Ovary (tissue), 9 donors: ENCODE data around the gene CHAMP1. TPM values are rescaled to one million over a fixed set of nuclear protein-coding genes. Genes with fewer than 3 reads are reported as not detected.

Source experiments
- DNase-seq, 5 donors: peaks; one replicate each; pipeline ENCODE4 v3.0.0-alpha.2; 2019 to 2020
- H3K27ac ChIP-seq, 2 donors: fragments of 200-600 bp; one replicate each; pipeline versions ENCODE4 v1.5.1 to v1.8.0; 2019 to 2022
- H3K27me3 ChIP-seq: fragments of 200-600 bp; one replicate; pipeline ENCODE4 v1.8.0; 2022
- H3K36me3 ChIP-seq: fragments of 200-600 bp; sonication (generic); one replicate; pipeline ENCODE4 v1.5.1; 2019
- H3K4me1 ChIP-seq: one replicate; pipeline ENCODE4 v1.8.1; 2013; ENCODE audit warnings: mild to moderate bottlenecking, moderate library complexity; ENCODE audit not compliant: insufficient read depth
- H3K4me3 ChIP-seq: fragments of 200-600 bp; sonication (generic); one replicate; pipeline ENCODE4 v1.5.1; 2017
- H3K9me3 ChIP-seq, 2 donors: fragments of 200-600 bp in 1 of 2; sonication (generic) in 1 of 2; one replicate each; pipeline versions ENCODE4 v1.5.1 to v1.8.1; 2013 to 2019; ENCODE audit warnings: mild to moderate bottlenecking in 1 of 2, moderate library complexity in 1 of 2
- EP300 ChIP-seq: sonication (generic); formaldehyde crosslinking; IDR thresholded peaks from one replicate; pipeline ENCODE4 v1.6.1; 2017; ENCODE audit warnings: antibody characterized with exemption
- POLR2A ChIP-seq: fragments of 450-650 bp; IDR thresholded peaks from one replicate; pipeline ENCODE4 v1.6.1; 2017; ENCODE audit warnings: antibody characterized with exemption, mild to moderate bottlenecking, moderate library complexity
- WGBS, 3 donors: extraction: QIAGEN DNeasy Blood & Tissue Kit in 1 of 3; methylation state at CpG; one replicate each; pipeline versions ENCODE4 v1.1.5 to v1.1.7; 2013 to 2017; 5-methylcytosine and 5-hydroxymethylcytosine counted together
- intact Hi-C, 4 donors: fragments of 100-400 bp; cut with DNase I; formaldehyde crosslinking; loops; one replicate each; pipeline versions ENCODE4 v1.11.0 to v1.15.1; 2022 to 2023
- polyA plus RNA-seq, 2 donors: library from polyadenylated mRNA; stranded (reverse); fragments of 200-250 nt in 1 of 2; fragments of 350-450 nt in 1 of 2; fragmentation: Illumina TruSeq in 1 of 2; extraction: RNeasy Lipid Tissue Mini Kit (QIAGEN cat#74804) in 1 of 2; gene quantifications; one replicate each; pipeline ENCODE4 v1.2.3, GENCODE V29; 2013 to 2014
- total RNA-seq, 7 donors: library from RNA; depleted of rRNA in 2 of 7; stranded (reverse); fragments of >200 nt in 2 of 7; fragmentation: NEBNext Ultra II Directional in 3 of 7; extraction: Animal tissue kit (Norgen Biotek cat#: 25700) in 3 of 7; gene quantifications; one replicate each; pipeline versions ENCODE4 v1.1.0 to v1.2.4, GENCODE V29; 2016 to 2023
- TF ChIP-seq, protein P1 (sequence below), 3 donors: fragments of 450-650 bp in 2 of 3; fragments of 200-600 bp in 1 of 3; IDR thresholded peaks; one replicate each; pipeline versions ENCODE4 v1.5.1 to v1.8.0; 2016 to 2022; ENCODE audit warnings: antibody characterized with exemption in 3 of 3, mild to moderate bottlenecking in 1 of 3
- donor health status: DM: no; HTN: no; CAD: no; lungs with moderate emphysema.
- donor health status: DM: no; HTN: no; CAD: no.
- donor health status: Bipolar disorder and iron deficiency.
- donor health status: DM: yes; HTN: yes; CAD: no.
- donor health status: DM: no; HTN: no; CAD: no.
- donor health status: DM: yes; HTN: yes; CAD: no.

CHAMP1 gene
- total and polyA plus RNA-seq, 9 donors: 7.2 to 34.4 (median 17.9) TPM

DNA sequence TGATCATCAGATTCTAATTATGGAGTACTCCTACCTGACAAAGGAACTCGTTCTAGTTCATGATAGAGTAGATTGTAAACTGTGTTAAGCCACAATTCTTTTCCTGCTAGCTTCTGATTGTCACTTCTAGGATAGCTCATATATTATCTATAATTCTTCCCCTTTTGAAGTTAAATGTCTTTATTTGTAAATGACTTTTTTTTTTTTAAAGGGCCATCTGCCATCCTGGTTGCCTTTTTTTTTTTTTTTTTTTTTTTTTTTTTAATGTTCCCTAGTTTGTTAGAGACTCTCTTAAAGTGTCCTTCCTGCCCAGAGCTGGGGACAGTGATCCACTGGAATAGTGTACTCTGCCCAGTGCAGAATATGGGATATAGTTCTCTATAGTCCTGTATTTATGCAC is 4.3 kb downstream of the CHAMP1 start:
- no peak for DNase-seq
- H3K36me3 ChIP-seq: no peaks in the 10 kb centered on the region
- WGBS, 3 donors: 44 to 69% (median 47%) methylated on average over 1 of the region's 1 CpG
- H3K27me3 ChIP-seq: no peaks in the 10 kb centered on the region
- no peak overlapping the region for H3K27ac ChIP-seq
- no peaks in the 10 kb centered on the region for H3K9me3 ChIP-seq
- TF ChIP-seq, protein P1, sequence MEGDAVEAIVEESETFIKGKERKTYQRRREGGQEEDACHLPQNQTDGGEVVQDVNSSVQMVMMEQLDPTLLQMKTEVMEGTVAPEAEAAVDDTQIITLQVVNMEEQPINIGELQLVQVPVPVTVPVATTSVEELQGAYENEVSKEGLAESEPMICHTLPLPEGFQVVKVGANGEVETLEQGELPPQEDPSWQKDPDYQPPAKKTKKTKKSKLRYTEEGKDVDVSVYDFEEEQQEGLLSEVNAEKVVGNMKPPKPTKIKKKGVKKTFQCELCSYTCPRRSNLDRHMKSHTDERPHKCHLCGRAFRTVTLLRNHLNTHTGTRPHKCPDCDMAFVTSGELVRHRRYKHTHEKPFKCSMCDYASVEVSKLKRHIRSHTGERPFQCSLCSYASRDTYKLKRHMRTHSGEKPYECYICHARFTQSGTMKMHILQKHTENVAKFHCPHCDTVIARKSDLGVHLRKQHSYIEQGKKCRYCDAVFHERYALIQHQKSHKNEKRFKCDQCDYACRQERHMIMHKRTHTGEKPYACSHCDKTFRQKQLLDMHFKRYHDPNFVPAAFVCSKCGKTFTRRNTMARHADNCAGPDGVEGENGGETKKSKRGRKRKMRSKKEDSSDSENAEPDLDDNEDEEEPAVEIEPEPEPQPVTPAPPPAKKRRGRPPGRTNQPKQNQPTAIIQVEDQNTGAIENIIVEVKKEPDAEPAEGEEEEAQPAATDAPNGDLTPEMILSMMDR (IDR thresholded peaks at IDR 0.05): no peak
- no peak for TF ChIP-seq POLR2A
- TF ChIP-seq EP300: no peak
- intact Hi-C loops: no loop called here
- no peak overlapping the region for H3K4me3 ChIP-seq
- peaks cover 7% of the 10 kb centered on the region for H3K4me1 ChIP-seq

DNA sequence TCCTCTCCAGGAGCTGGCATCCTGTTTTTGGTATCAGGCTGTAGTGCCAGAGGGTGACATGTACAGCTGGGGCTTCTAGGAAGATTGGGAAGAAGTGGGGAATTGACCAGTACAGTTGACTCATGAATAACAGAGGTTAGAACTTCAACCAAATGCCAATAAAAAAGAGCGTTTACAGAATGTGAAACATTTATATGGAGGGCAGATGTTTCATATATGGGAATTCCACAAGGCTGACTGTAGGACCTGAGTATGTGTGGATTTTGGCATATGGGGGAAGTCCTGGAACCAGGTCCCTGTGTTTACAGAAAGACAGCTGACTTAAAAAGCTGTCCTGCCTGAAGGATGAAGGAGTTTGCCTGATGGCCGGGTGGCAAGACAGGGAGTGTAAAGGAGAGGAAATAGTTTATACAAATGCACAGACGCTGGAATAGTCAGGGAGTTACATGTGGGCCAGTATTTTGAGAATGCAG is 5.2 kb downstream of the CHAMP1 start:
- 60 to 73% (median 64%) methylated on average over 3 of the region's 3 CpGs for WGBS, 3 donors
- Histone ChIP-seq H3K4me3 (no peak overlapping the region), H3K4me1 (peaks cover 7% of the 10 kb centered on the region), H3K9me3 (no peaks in the 10 kb centered on the region), H3K27ac (no peak overlapping the region), H3K27me3 (no peaks in the 10 kb centered on the region), H3K36me3 (no peaks in the 10 kb centered on the region)
- TF ChIP-seq, protein P1 (IDR thresholded peaks at IDR 0.05): no peak
- no peak for TF ChIP-seq POLR2A
- TF ChIP-seq EP300: no peak
- intact Hi-C loops: no loop called here
- DNase-seq: no peak

DNA sequence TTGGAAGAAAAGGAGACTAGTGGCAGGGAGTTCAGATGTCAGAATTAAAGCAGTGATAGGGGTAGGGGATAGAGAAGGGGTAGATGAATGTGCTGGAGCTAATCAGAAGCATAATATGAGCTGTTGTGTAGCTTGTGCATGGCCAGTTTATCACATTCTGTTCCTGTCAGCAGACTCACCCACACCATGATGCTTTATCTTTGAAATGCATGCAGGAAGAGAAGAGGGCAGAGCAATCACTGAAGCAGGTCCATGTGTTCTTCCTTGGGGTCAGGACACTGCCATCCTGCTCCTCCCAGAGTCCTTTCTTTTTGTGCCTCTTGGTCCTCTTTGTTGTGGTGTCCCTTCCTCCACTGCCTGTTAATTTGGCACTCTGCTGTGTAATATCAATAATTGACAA is 5.8 kb downstream of the CHAMP1 start:
- no peaks in the 10 kb centered on the region for H3K36me3 ChIP-seq
- no peak for DNase-seq
- intact Hi-C loops: no loop called here
- TF ChIP-seq POLR2A (no peak), EP300 (no peak)
- TF ChIP-seq, protein P1 (IDR thresholded peaks at IDR 0.05): no peak
- H3K4me1 ChIP-seq: peaks cover 7% of the 10 kb centered on the region
- H3K27ac ChIP-seq: no peak overlapping the region
- no peaks in the 10 kb centered on the region for H3K9me3 ChIP-seq
- no peak overlapping the region for H3K4me3 ChIP-seq
- no peaks in the 10 kb centered on the region for H3K27me3 ChIP-seq

DNA sequence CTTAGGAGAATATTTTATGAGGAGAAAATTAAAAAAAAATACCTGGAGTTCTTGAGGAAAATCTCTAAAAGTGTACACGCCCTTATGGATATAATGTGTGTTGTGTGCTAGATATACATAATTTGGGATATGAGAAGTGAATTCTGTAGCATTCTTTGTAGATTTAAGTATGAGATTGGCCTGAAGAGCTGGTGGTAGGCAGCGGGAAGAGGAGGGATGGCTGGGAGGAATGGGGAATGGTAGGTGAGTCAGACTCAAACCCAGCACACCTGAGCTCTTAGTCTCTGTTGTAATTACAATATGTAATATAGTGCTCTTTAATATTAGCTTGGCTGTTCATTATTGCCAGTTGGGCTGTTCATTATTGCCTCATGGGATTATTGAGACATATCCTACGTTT is 7.0 kb downstream of the CHAMP1 start:
- Histone ChIP-seq H3K4me3 (no peak overlapping the region), H3K4me1 (peaks cover 4% of the 10 kb centered on the region), H3K9me3 (no peaks in the 10 kb centered on the region), H3K36me3 (no peaks in the 10 kb centered on the region), H3K27me3 (no peaks in the 10 kb centered on the region), H3K27ac (no peak overlapping the region)
- WGBS, 3 donors: 96 to 97% (median 96%) methylated on average over 3 of the region's 3 CpGs
- DNase-seq: no peak
- intact Hi-C loops: no loop called here
- TF ChIP-seq EP300: no peak
- TF ChIP-seq, protein P1 (IDR thresholded peaks at IDR 0.05): no peak
- no peak for TF ChIP-seq POLR2A

DNA sequence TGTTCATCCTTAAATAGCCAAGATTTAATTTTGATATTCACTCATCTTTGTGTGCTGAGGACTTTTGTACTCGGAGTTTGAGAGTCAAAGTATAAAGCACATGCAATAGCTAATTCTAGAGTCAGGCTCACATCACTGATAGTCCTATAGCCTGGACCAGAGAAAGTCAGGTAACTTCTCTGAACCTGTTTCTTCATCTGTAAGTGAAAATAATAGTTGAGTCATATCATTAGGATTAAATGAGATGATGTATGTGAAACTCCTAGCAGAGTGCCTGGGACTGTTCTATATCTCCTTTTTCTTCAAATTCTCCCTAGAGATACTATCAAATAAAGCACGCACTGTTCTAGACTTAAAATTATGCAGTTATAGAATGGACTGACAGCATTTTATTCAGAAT is 9.0 kb downstream of the CHAMP1 start:
- H3K9me3 ChIP-seq: no peaks in the 10 kb centered on the region
- no peaks in the 10 kb centered on the region for H3K4me1 ChIP-seq
- H3K36me3 ChIP-seq: no peaks in the 10 kb centered on the region
- no peak for TF ChIP-seq POLR2A
- TF ChIP-seq, protein P1 (IDR thresholded peaks at IDR 0.05): no peak
- no peak for TF ChIP-seq EP300
- WGBS, 3 donors: 95 to 97% (median 97%) methylated on average over 2 of the region's 2 CpGs
- no peak overlapping the region for H3K27ac ChIP-seq
- H3K4me3 ChIP-seq: no peak overlapping the region
- no peak for DNase-seq
- intact Hi-C loops: no loop called here
- no peaks in the 10 kb centered on the region for H3K27me3 ChIP-seq
